ENCODE data around the gene OSBPL3.
A peak's percentile ranks its signal among the peaks of the same experiment; 100 is the strongest.

OSBPL3 gene

DNA sequence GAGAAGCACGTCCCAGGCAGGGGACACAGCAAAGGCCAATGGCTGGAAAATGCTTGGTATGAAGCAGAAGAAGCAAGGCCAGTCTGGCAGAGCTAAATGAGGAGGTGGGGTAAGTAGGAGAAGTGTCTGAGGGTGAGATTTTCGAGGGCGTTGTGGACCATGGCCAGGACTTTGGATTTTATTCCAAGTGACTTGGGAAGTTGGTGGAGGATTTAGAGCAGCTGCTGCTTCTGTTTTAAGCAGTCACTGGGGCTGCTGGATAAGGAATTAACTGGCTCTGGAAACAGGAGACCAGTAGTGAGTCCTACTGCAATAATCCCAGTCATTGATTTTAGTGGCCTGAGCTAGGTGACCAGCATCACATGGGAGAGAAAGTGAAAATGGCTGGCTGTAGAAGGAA, 155.1 kb downstream of the OSBPL3 start:
- DNase-seq (ENCODE audit: low read depth), result no peak
- TF ChIP-seq, protein P1, sequence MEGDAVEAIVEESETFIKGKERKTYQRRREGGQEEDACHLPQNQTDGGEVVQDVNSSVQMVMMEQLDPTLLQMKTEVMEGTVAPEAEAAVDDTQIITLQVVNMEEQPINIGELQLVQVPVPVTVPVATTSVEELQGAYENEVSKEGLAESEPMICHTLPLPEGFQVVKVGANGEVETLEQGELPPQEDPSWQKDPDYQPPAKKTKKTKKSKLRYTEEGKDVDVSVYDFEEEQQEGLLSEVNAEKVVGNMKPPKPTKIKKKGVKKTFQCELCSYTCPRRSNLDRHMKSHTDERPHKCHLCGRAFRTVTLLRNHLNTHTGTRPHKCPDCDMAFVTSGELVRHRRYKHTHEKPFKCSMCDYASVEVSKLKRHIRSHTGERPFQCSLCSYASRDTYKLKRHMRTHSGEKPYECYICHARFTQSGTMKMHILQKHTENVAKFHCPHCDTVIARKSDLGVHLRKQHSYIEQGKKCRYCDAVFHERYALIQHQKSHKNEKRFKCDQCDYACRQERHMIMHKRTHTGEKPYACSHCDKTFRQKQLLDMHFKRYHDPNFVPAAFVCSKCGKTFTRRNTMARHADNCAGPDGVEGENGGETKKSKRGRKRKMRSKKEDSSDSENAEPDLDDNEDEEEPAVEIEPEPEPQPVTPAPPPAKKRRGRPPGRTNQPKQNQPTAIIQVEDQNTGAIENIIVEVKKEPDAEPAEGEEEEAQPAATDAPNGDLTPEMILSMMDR (IDR thresholded peaks at IDR 0.05; ENCODE audit: low read length, missing control alignments), result no peak
- no peak overlapping the region for H3K4me3 ChIP-seq (replicated peaks; ENCODE audit: low read depth, low read length)

DNA sequence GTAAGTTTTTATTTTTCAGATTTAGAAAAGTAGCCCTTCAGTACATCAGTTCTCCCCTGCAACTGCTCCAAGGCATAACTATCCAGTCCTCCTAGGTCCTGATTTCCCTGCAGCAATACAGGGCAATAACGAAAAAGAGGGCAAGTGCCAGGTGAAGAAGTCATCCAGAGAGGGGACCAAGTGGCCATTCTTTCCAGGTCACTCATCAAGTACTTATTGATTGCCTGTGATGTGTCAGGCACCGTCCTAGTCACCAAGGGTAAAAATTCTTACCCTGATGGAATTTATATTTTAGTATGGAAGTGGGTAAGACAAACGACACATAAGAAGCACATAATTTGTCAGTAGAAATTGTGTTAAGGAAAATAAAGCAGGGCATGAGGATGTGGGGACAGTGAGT, 155.6 kb downstream of the OSBPL3 start:
- TF ChIP-seq, protein P1 (IDR thresholded peaks at IDR 0.05; ENCODE audit: low read length, missing control alignments), result no peak
- DNase-seq (ENCODE audit: low read depth), result no peak
- no peak overlapping the region for H3K4me3 ChIP-seq (replicated peaks; ENCODE audit: low read depth, low read length)

DNA sequence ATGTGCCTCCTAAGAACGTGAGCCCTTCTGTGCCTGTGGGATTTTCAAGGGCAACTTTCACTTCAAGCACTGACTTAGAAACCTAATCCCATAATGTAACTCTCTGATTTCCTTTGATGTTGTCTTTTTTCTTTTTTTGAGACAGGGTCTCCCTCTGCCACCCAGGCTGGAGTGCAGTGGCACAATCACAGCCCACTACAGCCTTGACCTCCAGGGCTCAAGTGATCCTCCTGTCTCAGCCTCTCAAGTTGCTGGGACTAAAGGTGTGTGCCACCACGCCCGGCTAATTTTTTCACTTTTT, 158.3 kb downstream of the OSBPL3 start:
- H3K4me3 ChIP-seq (replicated peaks; ENCODE audit: low read depth, low read length), result no peak overlapping the region
- TF ChIP-seq, protein P1 (IDR thresholded peaks at IDR 0.05; ENCODE audit: low read length, missing control alignments), result no peak
- no peak for DNase-seq (ENCODE audit: low read depth)

DNA sequence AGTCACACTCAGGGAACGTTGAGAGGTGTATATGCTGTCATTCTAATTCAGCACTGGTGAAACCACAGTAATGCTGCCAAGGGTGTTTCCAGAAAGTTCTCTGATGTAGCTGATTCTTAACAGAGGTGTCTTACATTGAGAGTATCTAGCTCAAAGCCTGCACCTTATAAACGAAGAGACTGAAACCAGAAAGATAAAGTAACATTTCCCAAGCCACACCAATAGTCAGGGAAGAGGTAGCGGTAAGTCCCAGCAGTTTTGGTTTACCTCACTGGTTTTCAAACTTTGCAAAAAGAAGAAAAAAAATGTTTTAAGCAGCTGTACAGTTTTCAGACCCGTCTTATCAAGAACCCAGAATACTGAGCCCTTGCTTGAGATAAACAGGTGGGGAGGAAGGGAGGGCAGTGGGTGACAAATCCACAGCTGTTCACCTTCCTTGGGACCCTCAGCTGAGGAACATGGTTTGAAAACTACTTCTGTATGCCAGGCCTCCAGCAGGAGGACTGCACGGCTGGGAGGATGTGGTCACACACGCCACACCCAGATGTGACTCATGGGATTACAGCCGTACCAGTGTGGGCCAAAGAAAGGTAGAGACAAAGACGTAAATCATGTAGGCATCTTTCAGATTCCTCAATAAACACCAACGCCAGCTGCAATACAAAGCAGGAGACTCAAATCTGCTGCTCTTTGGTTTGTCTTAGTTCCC, 158.8 kb downstream of the OSBPL3 start:
- DNase-seq (ENCODE audit: low read depth), result peak; percentile 90
- no peak overlapping the region for H3K4me3 ChIP-seq (replicated peaks; ENCODE audit: low read depth, low read length)
- TF ChIP-seq, protein P1 (IDR thresholded peaks at IDR 0.05; ENCODE audit: low read length, missing control alignments), result peak; percentile 38

DNA sequence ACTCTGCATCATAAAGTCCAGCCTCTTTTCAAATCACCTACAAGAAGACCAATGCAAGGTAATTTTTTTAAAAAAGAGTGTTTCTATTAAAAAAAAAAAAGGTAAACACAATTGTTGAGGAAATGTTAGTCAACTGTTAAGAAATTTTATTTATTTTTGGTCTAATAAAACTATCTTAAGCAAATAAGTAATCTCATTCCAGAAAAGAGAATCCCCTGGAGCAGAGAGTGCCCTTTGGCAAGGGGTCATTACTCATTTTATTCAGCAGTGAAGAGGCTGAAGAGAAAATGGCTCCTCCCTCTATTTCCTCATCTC, 159.3 kb downstream of the OSBPL3 start:
- H3K4me3 ChIP-seq (replicated peaks; ENCODE audit: low read depth, low read length), result no peak overlapping the region
- TF ChIP-seq, protein P1 (IDR thresholded peaks at IDR 0.05; ENCODE audit: low read length, missing control alignments), result no peak
- DNase-seq (ENCODE audit: low read depth), result peak; percentile 80

DNA sequence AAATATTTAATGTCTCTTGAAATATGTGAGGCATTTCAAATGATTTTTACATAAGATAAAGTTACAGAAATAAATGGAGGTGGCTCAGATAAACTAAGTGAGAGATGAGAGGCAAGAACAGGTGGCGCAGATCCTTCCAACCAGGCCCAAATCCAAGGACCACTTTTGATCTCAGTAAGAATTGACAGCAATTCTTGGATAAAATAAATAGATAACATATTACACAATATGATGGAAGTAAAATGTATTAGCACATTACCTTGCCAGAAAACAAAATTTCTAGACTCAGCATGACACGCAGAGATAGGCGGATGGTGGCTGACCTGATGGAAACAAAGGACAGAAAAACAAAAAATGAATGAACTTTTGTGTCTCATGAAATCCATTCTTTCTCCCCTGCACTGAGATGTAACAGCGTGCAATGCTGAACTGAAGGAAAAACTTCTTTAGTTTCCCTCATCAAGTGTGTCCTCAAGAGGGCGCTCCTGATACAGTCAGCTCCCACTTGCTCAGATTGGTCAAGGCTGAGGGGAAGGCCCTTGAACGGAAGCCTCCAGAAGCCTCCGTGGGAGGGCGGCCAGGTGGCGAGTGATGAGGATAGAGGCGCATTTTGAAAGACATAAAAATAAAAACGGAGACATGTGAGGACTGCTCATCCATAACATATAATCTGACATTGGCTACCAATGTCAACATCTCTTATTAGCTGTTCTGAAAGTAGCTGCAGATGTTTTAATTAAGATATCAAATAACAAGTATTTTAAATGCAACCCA, 159.9 kb downstream of the OSBPL3 start:
- no peak overlapping the region for H3K4me3 ChIP-seq (replicated peaks; ENCODE audit: low read depth, low read length)
- DNase-seq (ENCODE audit: low read depth), result peak; percentile 93
- TF ChIP-seq, protein P1 (IDR thresholded peaks at IDR 0.05; ENCODE audit: low read length, missing control alignments), result peak; percentile 93

DNA sequence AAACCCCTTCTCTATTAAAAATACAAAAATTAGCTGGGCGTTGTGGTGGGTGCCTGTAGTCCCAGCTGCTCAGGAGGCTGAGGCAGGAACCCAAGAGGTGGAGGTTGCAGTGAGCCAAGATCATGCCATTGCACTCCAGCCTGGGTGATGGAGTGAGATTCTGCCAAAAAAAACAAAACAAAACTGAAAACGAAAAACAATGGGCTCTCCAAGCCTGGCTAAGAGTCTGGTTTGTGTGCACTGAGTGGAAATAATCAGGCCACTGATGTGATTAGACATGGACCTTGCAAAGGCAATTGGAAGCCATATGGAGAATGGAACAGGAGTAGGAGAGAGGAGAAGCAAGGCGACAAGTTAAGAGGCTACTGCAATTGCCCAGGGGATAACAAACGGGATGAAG, 162.6 kb downstream of the OSBPL3 start:
- no peak for DNase-seq (ENCODE audit: low read depth)
- TF ChIP-seq, protein P1 (IDR thresholded peaks at IDR 0.05; ENCODE audit: low read length, missing control alignments), result no peak
- no peak overlapping the region for H3K4me3 ChIP-seq (replicated peaks; ENCODE audit: low read depth, low read length)

All from fibroblast of pulmonary artery (primary cell).